Right lobe of liver (tissue), 6 donors: ENCODE data around the gene RNLS. TPM values are rescaled to one million over a fixed set of nuclear protein-coding genes. Genes with fewer than 3 reads are reported as not detected.

Source experiments
- ATAC-seq, 4 donors: fragments of 200-7000 bp; cut with Tn5 transposase; one replicate each; pipeline ENCODE4 v1.9.1; 2020; ENCODE audit warnings: mild to moderate bottlenecking in 4 of 4, moderate library complexity in 4 of 4
- DNase-seq, 3 donors: peaks; one replicate each; pipeline ENCODE4 v3.0.0-alpha.2; 2020
- H3K27ac ChIP-seq, 3 donors: fragments of 200-600 bp; one replicate each; pipeline ENCODE4 v1.8.0; 2022
- H3K27me3 ChIP-seq, 2 donors: fragments of 200-600 bp; one replicate each; pipeline ENCODE4 v1.8.0; 2022
- H3K36me3 ChIP-seq, 4 donors: fragments of 200-600 bp; sonication (generic) in 1 of 4; one replicate each; pipeline versions ENCODE4 v1.5.1 to v1.8.0; 2017 to 2022; ENCODE audit warnings: control low read depth in 1 of 4
- H3K4me1 ChIP-seq, 4 donors: fragments of 200-600 bp; sonication (generic) in 1 of 4; one replicate each; pipeline versions ENCODE4 v1.5.1 to v1.8.0; 2017 to 2022; ENCODE audit warnings: control low read depth in 1 of 4
- H3K4me3 ChIP-seq, 3 donors: fragments of 200-600 bp; one replicate each; pipeline ENCODE4 v1.8.0; 2022
- H3K9me3 ChIP-seq, 4 donors: fragments of 200-600 bp; sonication (generic) in 1 of 4; one replicate each; pipeline versions ENCODE4 v1.5.1 to v1.8.0; 2017 to 2022; ENCODE audit warnings: control low read depth in 1 of 4
- CTCF ChIP-seq, 4 donors: fragments of 200-600 bp in 3 of 4; fragments of 450-650 bp in 1 of 4; IDR thresholded peaks; one replicate each; pipeline versions ENCODE4 v1.5.1 to v1.8.0; 2016 to 2022; ENCODE audit warnings: antibody characterized with exemption in 4 of 4, mild to moderate bottlenecking in 2 of 4
- POLR2A ChIP-seq: fragments of 450-650 bp; IDR thresholded peaks from one replicate; pipeline ENCODE4 v1.6.1; 2017; ENCODE audit warnings: antibody characterized with exemption, mild to moderate bottlenecking
- WGBS: methylation state at CpG from one replicate; pipeline ENCODE4 v1.1.6; 2018; ENCODE audit warnings: low coverage, low lambda C conversion rate; ENCODE audit not compliant: insufficient coverage; ENCODE audit errors: missing lambda C conversion rate; 5-methylcytosine and 5-hydroxymethylcytosine counted together
- intact Hi-C, 2 donors: fragments of 100-400 bp; cut with DNase I; formaldehyde crosslinking; loops; one replicate each; pipeline versions ENCODE4 v1.11.2 to v1.14.1; 2022
- total RNA-seq, 6 experiments: library from RNA; depleted of rRNA in 2 of 6; stranded (reverse); fragments of >200 nt in 2 of 6; fragmentation: NEBNext Ultra II Directional in 3 of 6; extraction: Animal tissue kit (Norgen Biotek cat#: 25700) in 3 of 6; gene quantifications; one replicate each; pipeline versions ENCODE4 v1.1.0 to v1.2.4, GENCODE V29; 2016 to 2023
- donor health status: DM: no; HTN: yes; CAD: no.
- donor health status: DM: no; HTN: no; CAD: no.
- donor health status: DM: no; HTN: no; CAD: no.
- donor health status: DM: no; HTN: yes; CAD: no.
- donor health status: DM: no; HTN: yes; CAD: no.

Gene RNLS
- total RNA-seq, 6 experiments from 2014 or later = 5.9 to 10.5 (median 7.3) TPM

- Histone ChIP-seq H3K4me1 (peaks cover 0 to 10% (median 3%) of the 10 kb centered on the region in 4 donors), H3K9me3 (no peaks in the 10 kb centered on the region), H3K4me3 (no peak overlapping the region), H3K36me3 (no peaks in the 10 kb centered on the region), H3K27me3 (no peaks in the 10 kb centered on the region), H3K27ac (peak overlapping the region in 1 of 3 donors; percentile 2)
- 29% methylated on average over 1 of the region's 1 CpG for WGBS
- TF ChIP-seq CTCF (IDR thresholded peaks at IDR 0.05) (no peak), POLR2A (no peak)
- ATAC-seq (peak; percentile 87 to 96 (median 93)), DNase-seq (peak in 1 of 3 donors; percentile 69)
- intact Hi-C loops = no loop called here
These were observed 35.4 kb upstream of the RNLS start for GRCh38 chr10:88618496-88618895.

GRCh38 chr10:88617772-88618300, 34.7 kb upstream of the RNLS start:
- Histone ChIP-seq H3K4me1 (peaks cover 0 to 10% (median 3%) of the 10 kb centered on the region in 4 donors), H3K36me3 (no peaks in the 10 kb centered on the region), H3K4me3 (no peak overlapping the region), H3K27me3 (no peaks in the 10 kb centered on the region), H3K9me3 (no peaks in the 10 kb centered on the region), H3K27ac (peak overlapping the region in 1 of 3 donors; percentile 2)
- intact Hi-C loops = no loop called here
- WGBS = 82% methylated on average over 1 of the region's 1 CpG
- peak in 2 of 4 donors; percentile 60 to 62 for ATAC-seq
- no peak for DNase-seq
- TF ChIP-seq POLR2A = no peak
- TF ChIP-seq CTCF (IDR thresholded peaks at IDR 0.05) = no peak

- Histone ChIP-seq H3K4me3 (no peak overlapping the region), H3K9me3 (no peaks in the 10 kb centered on the region), H3K27ac (no peak overlapping the region), H3K27me3 (no peaks in the 10 kb centered on the region), H3K36me3 (no peaks in the 10 kb centered on the region), H3K4me1 (peaks cover 0 to 10% (median 3%) of the 10 kb centered on the region in 4 donors)
- peak in 1 of 3 donors; percentile 42 for DNase-seq
- intact Hi-C loops = no loop called here
- TF ChIP-seq CTCF (IDR thresholded peaks at IDR 0.05) (no peak), POLR2A (no peak)
- 94% methylated on average over 2 of the region's 18 CpGs for WGBS
- no peak for ATAC-seq
These were observed 33.3 kb upstream of the RNLS start for GRCh38 chr10:88616250-88616977.

GRCh38 chr10:88608780-88609179, 25.7 kb upstream of the RNLS start:
- Histone ChIP-seq H3K4me1 (no peaks in the 10 kb centered on the region), H3K9me3 (no peaks in the 10 kb centered on the region), H3K4me3 (no peak overlapping the region), H3K27me3 (no peaks in the 10 kb centered on the region), H3K27ac (no peak overlapping the region), H3K36me3 (no peaks in the 10 kb centered on the region)
- TF ChIP-seq POLR2A = no peak
- TF ChIP-seq CTCF (IDR thresholded peaks at IDR 0.05) = no peak
- intact Hi-C loops = no loop called here
- no peak for DNase-seq
- WGBS = 72% methylated on average over 2 of the region's 2 CpGs
- no peak for ATAC-seq
